ENCODE measurements around the gene ZNF268. TPM values are rescaled to one million over a fixed set of nuclear protein-coding genes. Genes with fewer than 3 reads are reported as not detected.

ZNF268 gene
- total RNA-seq, 1 experiment from 2014 or later = 12.2 TPM

GRCh38 chr12:133222211-133222610 lies 40.9 kb downstream of the ZNF268 start:
- H3K9ac ChIP-seq (ENCODE audit: low read length) = no peak overlapping the region
- H2AFZ ChIP-seq (ENCODE audit: low read depth, low read length, poor library complexity, severe bottlenecking) = no peak overlapping the region
- BruUV-seq (replicated peaks) = no TSS peak
- H3K36me3 ChIP-seq (ENCODE audit: control insufficient read depth in 1 of 2, insufficient read depth in 2 of 2, low read length in 2 of 2) = no peaks in the 10 kb centered on the region
- DNase-seq (ENCODE audit: low read depth, low spot score) (no peak), ATAC-seq (no peak)
- RAD21 ChIA-PET (ENCODE audit: low non-redundant PET in 1 of 2, low total read pairs in 2 of 2, uncharacterized antibody in 2 of 2, unreplicated experiment in 2 of 2) = no interaction called here
- no peaks in the 10 kb centered on the region for H3K79me2 ChIP-seq (ENCODE audit: insufficient read depth, low read length)
- TF ChIP-seq SIN3A (IDR thresholded peaks at IDR 0.05; ENCODE audit: low read depth) = no peak
- H3K27ac ChIP-seq (ENCODE audit: low read depth, low read length) = no peak overlapping the region
- no peaks in the 10 kb centered on the region for H3K27me3 ChIP-seq (ENCODE audit: insufficient read depth, low read length)
- H3K4me1 ChIP-seq (ENCODE audit: control insufficient read depth in 1 of 2, insufficient read depth in 2 of 2, low read length in 2 of 2) = no peaks in the 10 kb centered on the region
- no peaks in the 10 kb centered on the region for H3K9me2 ChIP-seq (ENCODE audit: insufficient read depth)
- no peak overlapping the region for H3K4me2 ChIP-seq (ENCODE audit: low read length)
- CTCF ChIA-PET = no interaction called here
- no peaks in the 10 kb centered on the region for H4K20me1 ChIP-seq (ENCODE audit: insufficient read depth)
- intact Hi-C loops (cut with micrococcal nuclease) = no loop called here
- peaks cover 3% of the 10 kb centered on the region in 2 experiments; a peak in 2 of 4 replicates for H3K9me3 ChIP-seq (ENCODE audit: control insufficient read depth in 1 of 2, insufficient read depth in 1 of 2, low read depth in 1 of 2, low read length in 2 of 2)
- POLR2A ChIA-PET = no interaction called here
- H3K4me3 ChIP-seq (replicated peaks in 1 of 2; ENCODE audit: low read depth in 1 of 2, low read length in 2 of 2) = no peak overlapping the region

GRCh38 chr12:133225527-133225926 lies 44.2 kb downstream of the ZNF268 start:
- no peak for DNase-seq (ENCODE audit: low read depth, low spot score)
- ATAC-seq = no peak
- H3K36me3 ChIP-seq (ENCODE audit: control insufficient read depth in 1 of 2, insufficient read depth in 2 of 2, low read length in 2 of 2) = no peaks in the 10 kb centered on the region
- no peak overlapping the region for H3K4me3 ChIP-seq (replicated peaks in 1 of 2; ENCODE audit: low read depth in 1 of 2, low read length in 2 of 2)
- H3K9ac ChIP-seq (ENCODE audit: low read length) = no peak overlapping the region
- H3K27ac ChIP-seq (ENCODE audit: low read depth, low read length) = no peak overlapping the region
- no peaks in the 10 kb centered on the region for H3K27me3 ChIP-seq (ENCODE audit: insufficient read depth, low read length)
- H3K4me1 ChIP-seq (ENCODE audit: control insufficient read depth in 1 of 2, insufficient read depth in 2 of 2, low read length in 2 of 2) = no peaks in the 10 kb centered on the region
- H3K4me2 ChIP-seq (ENCODE audit: low read length) = no peak overlapping the region
- no peak for TF ChIP-seq POLR2AphosphoS5 (IDR thresholded peaks at IDR 0.05; ENCODE audit: low read depth, low read length)
- no peak for TF ChIP-seq CBX3 (IDR thresholded peaks at IDR 0.05; ENCODE audit: low read depth)
- TF ChIP-seq JUND (IDR thresholded peaks at IDR 0.05) = no peak
- TF ChIP-seq EZH2phosphoT487 (IDR thresholded peaks at IDR 0.05; ENCODE audit: borderline replicate concordance) = no peak
- TF ChIP-seq CEBPB (IDR thresholded peaks at IDR 0.05; ENCODE audit: low read depth) = no peak
- TF ChIP-seq YY1 (IDR thresholded peaks at IDR 0.05; ENCODE audit: extremely low read depth, insufficient replicate concordance, low read depth, low read length) = no peak
- H3K9me3 ChIP-seq (ENCODE audit: control insufficient read depth in 1 of 2, insufficient read depth in 1 of 2, low read depth in 1 of 2, low read length in 2 of 2) = peaks cover 0 to 3% of the 10 kb centered on the region in 2 experiments; a peak in 2 of 4 replicates
- CTCF ChIA-PET = no interaction called here
- H4K20me1 ChIP-seq (ENCODE audit: insufficient read depth) = no peaks in the 10 kb centered on the region
- POLR2A ChIA-PET = no interaction called here
- no peak overlapping the region for H2AFZ ChIP-seq (ENCODE audit: low read depth, low read length, poor library complexity, severe bottlenecking)
- intact Hi-C loops (cut with micrococcal nuclease) = no loop called here
- RAD21 ChIA-PET (ENCODE audit: low non-redundant PET in 1 of 2, low total read pairs in 2 of 2, uncharacterized antibody in 2 of 2, unreplicated experiment in 2 of 2) = no interaction called here
- H3K9me2 ChIP-seq (ENCODE audit: insufficient read depth) = no peaks in the 10 kb centered on the region
- BruUV-seq (replicated peaks) = no TSS peak
- H3K79me2 ChIP-seq (ENCODE audit: insufficient read depth, low read length) = no peaks in the 10 kb centered on the region

All from HCT116 (cell line).